Stimulated activated CD8-positive, alpha-beta memory T cell treated with anti-CD3 and anti-CD28 coated beads, Interleukin-12 subunit alpha, Interleukin-12 subunit beta, amount 100 ng/mL, for 24 hours (primary cell): ENCODE measurements around the gene TCERG1L.
"Not testable (repeated sequence)": the region's sequence is repeated elsewhere in the genome, so short reads cannot be mapped to it uniquely, and the experiment has no call there.

Experiments
- DNase-seq: peaks from one replicate; pipeline ENCODE4 v3.0.0-alpha.2; 2020; ENCODE audit errors: extremely low read depth

TCERG1L gene

DNA sequence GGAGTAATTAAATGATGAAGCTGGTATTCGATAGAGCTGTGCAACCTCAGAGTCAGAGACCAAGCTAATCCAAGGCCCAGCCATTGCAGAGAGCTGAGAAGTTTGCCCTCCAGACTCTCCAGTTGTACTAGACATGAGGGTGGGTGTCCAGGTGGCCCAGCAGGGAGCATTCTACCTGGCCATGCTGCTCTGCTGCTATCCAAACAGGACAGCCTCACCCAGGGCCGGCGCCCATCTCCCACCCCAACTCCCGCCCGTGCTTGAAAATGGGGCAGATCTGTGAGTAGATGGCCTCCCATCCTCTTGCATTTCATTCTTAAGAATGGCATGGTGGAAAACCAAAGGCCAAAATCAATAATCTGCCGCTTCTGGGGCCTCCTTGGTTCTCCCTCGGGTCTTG, 124.2 kb downstream of the TCERG1L start:
- no peak for DNase-seq

DNA sequence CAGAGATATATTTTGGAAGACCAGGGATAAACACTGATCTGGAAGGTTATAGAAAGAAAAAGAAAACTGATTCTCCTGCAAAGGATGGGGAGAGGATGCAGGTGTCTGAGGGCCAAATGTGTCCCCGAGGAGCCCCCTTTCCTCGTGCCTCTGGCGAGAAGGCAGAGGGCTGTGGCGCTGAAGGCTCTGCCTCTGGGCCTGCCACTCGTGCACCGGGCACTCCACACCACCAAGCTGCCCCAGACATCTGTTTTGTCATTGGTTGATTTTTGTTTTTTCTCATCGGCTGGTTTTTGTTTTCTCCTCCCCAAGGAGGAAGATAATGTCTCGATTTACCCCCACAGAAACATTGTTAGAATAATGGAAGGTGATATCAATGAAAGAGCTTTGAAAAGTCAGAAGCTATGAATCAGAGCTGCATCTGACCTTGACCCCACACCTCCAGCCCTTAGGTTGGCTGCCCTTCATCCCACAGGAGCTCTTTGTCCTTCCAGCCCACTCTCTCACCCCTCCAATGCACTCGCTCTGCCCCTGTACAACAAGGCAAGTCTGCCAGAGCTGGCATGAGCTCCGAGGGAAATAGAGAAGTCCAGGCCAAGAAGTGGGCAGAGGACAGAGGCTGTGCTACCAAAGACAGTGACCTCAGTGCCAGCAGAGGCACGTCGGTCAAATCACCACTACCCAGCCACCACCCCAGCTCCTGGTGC, 124.8 kb downstream of the TCERG1L start:
- no peak for DNase-seq

DNA sequence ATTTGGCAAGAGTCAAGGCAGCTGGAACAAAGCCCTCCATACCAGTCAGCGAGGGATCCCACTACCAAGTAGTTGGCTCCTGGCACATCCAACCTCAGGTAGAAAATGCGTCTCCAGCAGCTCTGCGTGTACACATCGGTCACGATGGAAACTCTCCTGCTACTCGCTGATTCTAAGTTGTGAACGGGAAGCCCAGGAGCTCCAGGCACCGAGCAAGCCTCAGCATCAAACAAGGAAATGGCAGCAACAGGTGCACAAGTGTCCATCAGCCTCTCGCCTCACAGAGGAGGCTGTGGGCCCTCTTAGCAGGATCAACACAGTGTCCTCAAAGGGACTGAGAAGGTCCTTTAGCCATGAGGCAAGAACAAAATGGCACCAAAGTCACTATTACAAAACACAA, 127.0 kb downstream of the TCERG1L start:
- DNase-seq: no peak

DNA sequence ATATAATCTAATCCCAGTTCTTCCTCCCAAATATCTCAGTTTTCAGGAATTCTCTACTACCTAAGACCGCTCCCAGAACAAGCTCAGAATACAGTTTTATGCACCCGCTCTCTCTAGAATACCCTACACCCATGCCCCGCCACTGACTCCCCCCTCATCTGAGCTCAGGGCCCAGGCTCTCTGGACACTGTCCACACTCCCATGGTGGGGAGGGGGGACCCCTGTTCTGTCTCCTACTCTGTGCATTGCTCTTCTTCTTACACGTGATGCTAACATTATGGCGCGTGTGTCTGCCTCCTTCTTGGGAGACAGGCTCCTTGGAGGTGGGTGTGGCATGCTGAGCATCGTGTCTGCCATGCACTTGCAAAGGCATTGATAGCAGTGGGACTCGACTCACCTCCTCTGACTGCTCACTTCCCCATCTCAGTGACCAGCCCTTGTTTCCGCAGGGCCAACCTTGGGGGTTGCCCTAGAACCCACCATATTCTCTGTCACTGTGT, 127.9 kb downstream of the TCERG1L start:
- DNase-seq: no peak

DNA sequence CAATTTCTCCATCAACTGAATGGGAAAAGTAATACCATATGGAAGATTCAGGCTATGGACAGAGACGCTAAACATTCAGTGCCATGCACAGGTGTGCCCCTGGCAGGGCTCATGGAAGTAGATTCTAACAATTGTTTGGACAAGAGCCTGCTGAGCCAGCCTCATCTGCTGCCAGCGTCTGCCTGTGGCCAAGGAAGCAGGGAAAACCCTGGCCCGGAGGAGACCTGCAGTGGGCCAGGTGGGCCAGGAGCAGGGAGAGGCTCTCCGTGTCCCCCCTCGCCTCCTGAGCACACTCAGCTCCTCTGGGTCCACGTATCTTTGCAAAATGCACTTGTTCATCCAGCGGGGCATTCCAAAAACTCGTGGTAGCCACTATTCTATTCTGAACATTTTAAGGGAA, 130.1 kb downstream of the TCERG1L start:
- DNase-seq: no peak

DNA sequence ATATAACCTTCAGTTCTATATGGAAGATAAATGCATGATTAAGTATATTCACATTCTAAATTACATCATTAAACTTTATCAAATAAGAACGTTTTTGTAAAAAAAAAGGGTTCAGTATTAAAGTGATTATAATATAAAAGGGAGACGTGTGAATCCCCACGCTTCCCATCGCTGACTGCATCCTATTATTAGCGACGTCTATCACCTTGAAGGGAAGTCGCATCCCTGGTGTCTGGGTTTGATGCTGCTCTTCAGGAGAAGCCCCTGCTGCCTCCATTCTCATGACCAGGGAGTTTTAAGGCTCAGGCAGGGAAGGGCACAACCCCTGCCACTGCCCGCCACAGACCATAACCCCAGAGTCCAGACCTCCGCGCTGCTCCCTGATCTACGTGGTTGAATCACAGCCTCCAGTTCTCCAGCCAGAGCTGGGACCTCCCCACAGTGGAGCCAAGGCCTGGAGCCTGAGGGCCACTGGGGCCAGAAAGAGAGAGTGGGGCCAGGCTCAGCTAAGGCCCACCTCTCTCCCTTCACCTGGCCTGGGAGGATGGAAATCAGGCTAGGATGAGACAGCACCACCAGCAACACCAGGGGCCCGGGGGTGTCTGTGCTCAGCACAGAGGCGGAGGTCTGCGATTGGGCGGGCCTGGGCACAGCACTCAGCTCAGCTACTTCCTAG, 130.6 kb downstream of the TCERG1L start:
- no peak for DNase-seq

DNA sequence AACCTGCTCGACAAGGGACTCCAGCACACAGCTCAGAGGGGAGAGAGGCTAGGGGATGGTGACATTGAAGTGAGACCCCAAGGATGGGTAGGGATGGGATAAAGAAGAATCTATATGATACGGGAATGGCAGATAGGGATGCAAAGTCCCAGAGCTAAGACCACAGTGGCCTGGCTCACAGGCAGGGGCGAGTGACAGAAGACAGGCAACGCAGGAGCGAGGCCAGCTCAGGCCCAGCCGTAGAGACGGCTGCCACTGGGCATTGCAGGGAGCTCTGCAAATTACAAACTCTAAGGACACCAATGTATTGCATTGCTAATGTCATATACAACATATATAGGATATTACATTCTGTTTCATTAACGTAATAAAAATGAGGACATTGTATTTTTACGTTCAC, 131.4 kb downstream of the TCERG1L start:
- no peak for DNase-seq

DNA sequence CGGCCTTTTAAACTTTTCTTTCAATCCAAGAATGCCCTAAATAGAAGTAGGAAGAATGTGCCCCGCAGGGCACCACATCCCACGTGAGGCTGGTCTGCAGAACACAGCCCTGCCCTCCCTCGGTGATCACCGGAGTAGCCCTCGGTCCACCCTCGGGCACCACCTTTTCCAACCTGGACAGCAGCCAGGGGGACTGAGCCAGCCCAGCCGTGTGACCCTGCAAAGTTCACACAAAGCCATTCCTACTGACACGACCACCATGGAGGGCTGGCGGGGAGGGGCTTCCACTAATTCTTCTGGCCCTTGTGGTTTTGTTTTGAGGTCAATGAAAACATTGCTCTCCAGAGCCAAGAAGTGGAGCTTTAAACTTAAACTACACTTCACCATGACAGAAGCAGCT, 132.2 kb downstream of the TCERG1L start:
- DNase-seq: no peak

DNA sequence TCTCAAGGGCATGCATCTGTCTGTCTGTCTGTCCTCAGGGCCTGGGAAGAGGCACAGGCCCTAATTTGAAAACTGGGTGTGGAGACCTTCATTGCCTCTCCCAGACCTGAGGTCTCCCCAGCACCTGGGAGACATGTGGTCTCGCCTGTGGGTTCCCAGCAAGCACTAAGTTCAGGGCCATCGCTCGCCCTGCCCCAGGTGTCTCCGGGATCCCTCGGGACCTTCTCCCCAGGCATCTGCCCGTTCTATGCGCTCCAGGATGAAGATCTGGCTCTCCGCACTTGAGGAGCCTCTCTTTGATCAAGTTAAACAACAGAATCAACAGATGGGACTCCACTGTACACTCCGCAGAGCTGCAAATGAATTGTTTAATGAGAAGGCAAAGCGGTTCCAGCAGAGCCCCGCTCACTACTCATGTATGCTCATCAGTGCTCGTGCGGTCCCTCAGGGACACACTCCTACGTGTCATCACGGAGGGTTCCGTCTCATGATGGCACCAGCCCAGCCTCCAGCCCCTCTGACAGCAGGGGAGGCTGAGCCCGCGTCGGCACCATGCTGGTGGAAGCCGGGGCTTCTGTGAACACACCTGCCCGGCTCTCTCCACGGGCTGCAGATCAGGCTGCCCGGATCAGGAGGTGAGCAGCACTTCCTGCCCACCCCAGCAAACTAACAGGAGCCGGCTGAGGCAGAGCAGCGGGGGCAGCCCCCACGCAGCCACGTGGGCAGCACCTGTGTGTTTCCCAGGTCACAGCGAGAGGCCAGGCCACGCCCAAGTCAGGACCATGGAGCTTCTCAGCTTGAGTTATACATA, 132.8 kb downstream of the TCERG1L start:
- no peak for DNase-seq

DNA sequence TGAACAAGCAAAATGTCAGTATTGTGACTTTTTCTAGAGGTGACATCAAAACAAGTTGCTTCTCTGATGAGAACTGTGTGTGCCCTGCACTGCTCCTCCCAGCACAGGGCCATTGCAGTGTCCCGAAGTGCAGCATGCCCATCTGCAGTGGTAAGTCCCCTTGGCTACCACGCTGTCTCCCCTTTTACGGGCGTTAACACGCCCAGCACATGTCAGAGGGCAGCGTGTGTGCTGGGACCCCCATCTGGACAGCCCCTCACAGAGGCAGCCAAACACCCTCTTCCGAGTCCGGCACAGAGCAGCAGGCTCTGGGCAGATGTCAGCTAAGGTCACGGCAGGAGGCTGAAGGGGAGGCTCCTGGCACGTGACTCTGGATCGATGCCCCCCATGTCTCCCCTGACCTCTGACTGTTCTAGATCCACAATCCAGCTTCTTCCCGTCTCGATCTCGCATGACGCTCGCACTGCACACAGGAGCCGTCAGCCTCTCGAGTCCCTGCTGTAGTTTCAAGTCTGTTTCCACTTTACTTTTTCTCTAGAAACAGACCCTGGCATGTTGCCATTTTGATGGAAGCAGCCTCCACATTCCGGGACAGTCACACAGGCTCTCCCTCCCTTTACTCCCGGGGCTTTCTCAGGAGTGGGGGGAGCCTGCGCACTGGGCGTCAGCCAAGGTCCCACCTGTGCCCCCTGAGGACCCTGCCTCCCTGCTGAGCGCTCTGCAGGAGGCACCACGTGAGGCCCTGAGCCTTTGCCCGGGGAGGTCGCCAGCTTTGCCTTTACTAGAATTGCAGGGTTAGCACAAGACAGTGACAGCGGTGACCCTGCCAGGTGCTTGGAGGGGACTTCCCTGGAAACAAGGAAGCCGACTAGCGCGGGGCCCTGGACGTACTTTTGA, 133.8 kb downstream of the TCERG1L start:
- DNase-seq: no peak

DNA sequence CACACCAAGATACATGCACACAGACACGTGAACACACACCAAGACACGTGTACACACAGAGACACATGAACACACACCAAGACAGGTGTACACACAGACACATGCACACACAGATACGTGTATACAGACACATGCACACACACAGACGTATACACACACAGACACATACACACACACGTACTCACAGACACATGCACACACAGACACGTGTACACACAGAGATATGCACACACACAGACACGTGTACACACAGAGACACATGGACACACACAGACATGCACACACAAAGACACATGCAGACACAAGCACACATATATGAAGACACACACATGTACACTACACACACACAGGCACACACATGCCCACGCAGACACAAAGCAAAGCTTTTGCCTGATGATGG, 134.6 kb downstream of the TCERG1L start:
- no peak for DNase-seq

DNA sequence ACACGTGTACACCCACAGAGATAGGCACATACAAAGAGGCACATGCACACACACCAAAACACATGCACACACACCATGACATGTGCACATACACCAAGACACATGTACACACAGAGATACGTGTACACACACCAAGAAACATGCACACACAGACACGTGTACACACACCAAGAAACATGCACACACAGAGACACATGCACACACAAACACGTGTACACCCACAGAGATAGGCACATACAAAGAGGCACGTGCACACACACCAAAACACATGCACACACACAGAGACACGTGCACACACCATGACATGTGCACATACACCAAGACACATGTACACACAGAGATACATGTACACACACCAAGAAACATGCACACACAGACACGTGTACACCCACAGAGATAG, 135.2 kb downstream of the TCERG1L start:
- DNase-seq: not testable (repeated sequence)

DNA sequence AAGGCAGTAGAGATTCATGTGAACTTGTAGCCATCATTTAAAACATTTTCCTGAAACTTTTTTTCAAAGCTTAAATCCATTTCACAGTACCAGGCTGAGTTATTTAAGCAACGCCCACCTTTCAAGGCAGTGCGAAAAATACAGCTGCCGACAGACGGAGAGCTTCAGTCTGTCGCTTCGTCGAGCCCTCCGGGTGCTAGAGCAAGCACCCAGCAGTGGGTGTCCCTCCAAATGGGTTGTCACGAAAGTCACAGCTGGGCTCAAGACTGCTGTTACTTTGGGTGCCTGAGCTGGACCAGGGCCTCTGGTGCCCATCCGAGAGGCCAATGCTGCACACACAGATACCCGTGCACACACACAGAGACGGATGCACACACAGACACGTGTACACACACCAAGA, 135.6 kb downstream of the TCERG1L start:
- DNase-seq: no peak

DNA sequence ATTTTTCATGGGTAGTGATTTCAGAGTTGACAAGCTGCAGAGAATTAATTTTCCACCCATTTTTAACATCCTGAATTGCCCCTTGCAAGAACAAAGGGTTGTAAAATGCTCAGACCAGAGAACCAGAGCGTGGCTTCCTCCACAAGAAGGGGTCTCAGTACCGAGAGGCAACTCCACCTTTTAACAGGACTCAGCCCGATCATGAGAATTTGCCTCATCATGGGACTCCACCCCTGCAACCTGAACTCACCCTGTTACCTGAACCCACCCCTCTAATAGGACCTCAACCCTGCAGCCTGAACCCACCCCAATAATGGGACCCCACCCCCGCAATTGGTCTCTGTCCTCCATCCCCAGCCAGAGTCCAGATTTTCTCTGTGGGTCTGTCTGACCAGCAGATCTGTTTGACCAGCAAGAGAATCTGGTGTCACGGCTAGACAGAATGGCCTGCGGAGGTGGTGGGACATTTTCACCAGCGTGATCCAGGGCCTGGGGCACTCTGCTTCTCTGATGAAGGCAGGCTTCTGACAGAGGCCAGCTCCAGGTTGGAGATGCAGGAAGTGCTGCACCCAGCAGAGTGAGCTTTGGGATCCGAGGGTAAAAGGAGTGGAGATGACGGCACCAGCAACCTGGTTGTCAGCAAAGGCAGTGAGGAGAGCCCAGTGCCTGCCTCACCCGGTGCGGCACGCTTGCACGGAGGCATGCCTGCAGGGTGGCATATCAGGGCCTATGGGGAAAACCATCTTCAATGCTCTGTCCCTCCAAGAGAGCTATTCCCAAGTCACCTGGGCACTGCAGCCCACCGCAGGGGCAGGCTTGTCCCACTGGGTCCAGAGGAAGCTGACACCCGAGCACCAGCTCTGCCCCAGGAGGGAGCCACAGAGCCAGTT, 136.6 kb downstream of the TCERG1L start:
- no peak for DNase-seq

DNA sequence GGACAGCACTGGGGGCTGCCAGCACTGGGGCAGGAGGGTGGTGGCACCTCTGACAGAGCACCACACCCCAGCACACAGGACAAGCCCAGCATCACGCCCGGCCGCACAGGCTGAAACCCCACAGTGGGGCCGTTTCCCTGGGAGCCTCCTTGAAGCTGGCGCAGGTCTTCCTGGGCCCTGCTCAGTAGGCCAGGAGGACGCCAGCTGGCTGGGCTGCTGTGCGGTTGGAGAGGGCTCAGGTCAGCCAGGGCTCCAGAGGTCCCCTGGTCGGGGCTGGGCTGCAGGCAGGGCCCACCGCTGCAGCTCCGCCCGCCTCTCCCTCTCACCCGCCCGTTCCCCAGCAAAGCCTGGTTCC, 137.3 kb downstream of the TCERG1L start:
- DNase-seq: no peak

DNA sequence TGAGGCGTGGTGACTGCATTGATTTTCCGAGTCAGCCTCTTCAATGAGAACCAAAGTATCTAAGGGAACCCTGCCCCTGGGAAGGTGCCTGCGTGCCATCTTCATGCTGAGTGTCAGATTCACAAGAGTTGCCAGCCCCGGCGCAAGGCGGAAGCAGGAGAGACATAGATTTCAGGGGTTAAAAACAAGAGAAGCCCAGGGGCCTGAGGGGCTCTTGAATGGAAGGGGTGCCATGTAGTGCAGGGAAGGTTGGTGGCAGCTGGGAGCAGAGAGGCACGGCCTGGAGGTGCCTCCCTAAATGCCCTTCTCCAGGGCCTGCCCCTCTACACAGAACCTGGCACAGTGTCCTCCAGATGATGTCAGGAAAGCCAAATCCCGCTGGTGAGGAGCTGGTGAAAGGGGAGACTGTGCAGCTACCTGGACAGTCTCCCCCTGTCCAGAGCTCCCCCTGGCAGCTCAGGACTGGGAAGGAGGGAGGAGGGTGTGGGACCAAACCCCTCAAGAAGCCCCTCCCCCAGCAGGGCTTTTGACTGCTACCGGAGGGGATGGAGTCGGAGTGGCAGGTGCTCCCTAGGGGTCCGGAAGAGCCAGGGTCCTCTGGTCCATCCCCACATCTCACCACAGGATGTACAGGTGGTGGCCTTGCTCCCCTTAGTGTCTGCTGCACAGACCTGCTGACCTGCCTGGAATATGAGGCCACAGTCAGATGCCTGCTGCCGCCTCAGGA, 137.9 kb downstream of the TCERG1L start:
- no peak for DNase-seq

DNA sequence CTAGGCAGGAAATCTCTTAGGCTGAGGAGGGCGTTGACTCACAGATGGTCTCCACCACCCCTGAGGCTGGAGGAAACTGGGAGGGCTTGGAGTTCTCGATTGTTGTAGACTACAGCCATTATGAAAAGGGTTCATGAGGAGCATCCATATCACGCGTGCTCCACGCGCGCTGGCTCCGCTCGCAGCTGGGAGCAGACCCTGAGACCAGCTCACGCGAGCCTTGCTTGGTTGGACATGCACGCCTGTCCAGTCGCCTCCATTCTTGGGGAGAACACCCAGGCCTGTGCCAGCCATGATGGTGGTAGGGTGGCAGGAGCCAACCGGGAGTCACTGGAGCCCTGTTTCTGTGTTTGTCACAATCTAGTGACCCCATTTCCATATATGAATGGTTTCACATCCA, 139.1 kb downstream of the TCERG1L start:
- DNase-seq: no peak

DNA sequence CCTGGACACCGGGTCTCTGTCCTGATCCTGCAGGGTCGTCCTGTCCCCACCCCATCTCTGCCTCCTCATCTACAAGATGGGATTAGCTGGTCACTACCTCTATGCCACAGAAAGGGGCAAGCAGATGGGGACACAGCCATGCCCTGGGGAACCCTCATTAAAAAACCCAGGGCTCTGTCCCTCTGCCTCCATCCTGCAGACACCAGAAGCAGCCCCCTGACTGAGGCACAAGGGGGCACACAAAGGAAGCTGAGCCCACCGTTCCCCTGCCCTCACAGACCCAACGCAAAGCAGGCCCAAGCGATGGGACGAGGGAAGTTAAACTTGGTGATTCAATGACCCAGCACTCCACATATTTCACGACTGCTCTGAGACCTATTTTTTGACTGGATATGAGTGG, 142.4 kb downstream of the TCERG1L start:
- no peak for DNase-seq

DNA sequence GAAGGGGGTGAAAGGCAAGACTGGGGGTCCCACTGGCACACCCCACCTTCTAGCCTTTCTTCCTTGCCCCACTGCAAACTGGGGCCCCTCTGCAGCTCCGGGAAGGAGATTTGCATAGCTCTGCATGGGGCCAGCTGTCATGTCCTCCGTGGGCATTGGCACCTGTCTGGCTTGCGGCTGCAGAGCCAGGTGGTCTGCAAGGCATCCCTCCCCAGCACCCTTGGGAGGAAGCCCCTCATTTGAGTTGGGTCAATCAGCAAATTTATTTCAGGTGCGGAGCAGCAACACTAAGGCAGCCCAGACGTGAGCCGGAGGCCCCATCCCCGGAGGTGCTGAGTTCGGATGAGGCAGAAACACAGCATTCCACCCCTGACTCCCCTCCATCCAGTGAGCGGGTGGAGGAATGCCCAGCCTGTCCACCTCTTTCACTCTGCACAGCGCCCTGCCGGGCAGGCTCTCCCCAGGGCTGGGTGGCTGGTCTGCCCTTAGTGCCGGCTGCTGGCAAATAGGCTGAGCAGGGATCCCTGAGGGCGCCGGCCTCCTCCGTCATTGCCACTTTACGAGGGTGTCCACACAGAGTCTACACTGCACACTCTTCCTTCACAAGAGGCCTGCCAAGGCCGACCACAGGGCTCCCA, 143.2 kb downstream of the TCERG1L start:
- DNase-seq: no peak
